Effector memory CD4-positive, alpha-beta T cell (primary cell): ENCODE measurements around the gene MSANTD4.
"Not testable (repeated sequence)": the region's sequence is repeated elsewhere in the genome, so short reads cannot be mapped to it uniquely, and the experiment has no call there.

Experiments
- DNase-seq, 3 donors: peaks; one replicate each; pipeline ENCODE4 v3.0.0-alpha.2; 2020
- H3K27ac ChIP-seq: 2 replicates; pipeline ENCODE4 v1.7.0; 2013; ENCODE audit warnings: mild to moderate bottlenecking, low read length, moderate library complexity; ENCODE audit not compliant: insufficient read depth, poor library complexity, severe bottlenecking
- H3K27me3 ChIP-seq: replicated peaks from 2 replicates; pipeline ENCODE4 v1.7.0; 2013; ENCODE audit warnings: mild to moderate bottlenecking, low read length; ENCODE audit not compliant: insufficient read depth, control insufficient read depth, poor library complexity, severe bottlenecking
- H3K36me3 ChIP-seq: 2 replicates; pipeline ENCODE4 v1.7.0; 2013; ENCODE audit warnings: mild to moderate bottlenecking, low read length, moderate library complexity; ENCODE audit not compliant: control insufficient read depth, insufficient read depth
- H3K4me1 ChIP-seq: 2 replicates; pipeline ENCODE4 v1.7.0; 2013; ENCODE audit warnings: low read length, mild to moderate bottlenecking; ENCODE audit not compliant: control insufficient read depth, insufficient read depth, poor library complexity, severe bottlenecking
- H3K4me3 ChIP-seq: 2 replicates; pipeline ENCODE4 v1.7.0; 2013; ENCODE audit warnings: low read length, low read depth, mild to moderate bottlenecking; ENCODE audit not compliant: insufficient read depth, poor library complexity, severe bottlenecking
- H3K9me3 ChIP-seq: 2 replicates; pipeline ENCODE4 v1.7.0; 2013; ENCODE audit warnings: mild to moderate bottlenecking, low read length, moderate library complexity; ENCODE audit not compliant: control insufficient read depth
- total RNA-seq, 3 donors: gene quantifications; one replicate each; lab custom pipeline; 2026; lab: John Stamatoyannopoulos, UW

Gene MSANTD4
- 13.1 to 14.4 (median 13.7) reads per million in 3 donors for total RNA-seq

GRCh38 chr11:106021967-106022794, at the start of gene MSANTD4:
MSANTD4 (minus strand) TSS chr11:106022240; CDS start chr11:106010917, 11,323 bp downstream.
- Histone ChIP-seq H3K4me3 (peak within 1 kb of the TSS; percentile 85), H3K36me3 (no peaks in the 10 kb centered on the region), H3K27me3 (no peaks in the 10 kb centered on the region), H3K4me1 (peaks cover 6% of the 10 kb centered on the region), H3K9me3 (no peaks in the 10 kb centered on the region), H3K27ac (peak within 1 kb of the TSS; percentile 62)
- peak; percentile 87 to 97 (median 95) for DNase-seq

- Histone ChIP-seq H3K27me3 (no peaks in the 10 kb centered on the region), H3K4me3 (no peak overlapping the region), H3K27ac (no peak overlapping the region), H3K9me3 (no peaks in the 10 kb centered on the region), H3K4me1 (no peaks in the 10 kb centered on the region), H3K36me3 (no peaks in the 10 kb centered on the region)
- no peak for DNase-seq
These were observed 48.6 kb upstream of the MSANTD4 start for GRCh38 chr11:106070606-106071005.

- Histone ChIP-seq H3K4me1 (no peaks in the 10 kb centered on the region), H3K27ac (no peak overlapping the region), H3K36me3 (no peaks in the 10 kb centered on the region), H3K27me3 (no peaks in the 10 kb centered on the region), H3K9me3 (no peaks in the 10 kb centered on the region), H3K4me3 (no peak overlapping the region)
- no peak for DNase-seq
These were observed 41.0 kb upstream of the MSANTD4 start for GRCh38 chr11:106063009-106063408.

GRCh38 chr11:106061954-106062949, 40.2 kb upstream of the MSANTD4 start:
- Histone ChIP-seq H3K27me3 (no peaks in the 10 kb centered on the region), H3K27ac (no peak overlapping the region), H3K9me3 (no peaks in the 10 kb centered on the region), H3K36me3 (no peaks in the 10 kb centered on the region), H3K4me3 (no peak overlapping the region), H3K4me1 (no peaks in the 10 kb centered on the region)
- DNase-seq: no peak

- H3K4me3 ChIP-seq: no peak overlapping the region
- no peak overlapping the region for H3K27ac ChIP-seq
- H3K36me3 ChIP-seq: peaks cover 6% of the 10 kb centered on the region
- DNase-seq: no peak
- H3K9me3 ChIP-seq: no peaks in the 10 kb centered on the region
- H3K27me3 ChIP-seq: no peaks in the 10 kb centered on the region
- no peaks in the 10 kb centered on the region for H3K4me1 ChIP-seq
These were observed 39.3 kb upstream of the MSANTD4 start for GRCh38 chr11:106061249-106061784.

GRCh38 chr11:106059617-106060016, 37.6 kb upstream of the MSANTD4 start:
- H3K36me3 ChIP-seq: peaks cover 6% of the 10 kb centered on the region
- H3K27me3 ChIP-seq: no peaks in the 10 kb centered on the region
- DNase-seq: no peak
- H3K4me3 ChIP-seq: no peak overlapping the region
- H3K4me1 ChIP-seq: no peaks in the 10 kb centered on the region
- no peak overlapping the region for H3K27ac ChIP-seq
- no peaks in the 10 kb centered on the region for H3K9me3 ChIP-seq

- H3K4me3 ChIP-seq, H3K9me3 ChIP-seq, H3K27me3 ChIP-seq, H3K4me1 ChIP-seq, H3K27ac ChIP-seq, DNase-seq, H3K36me3 ChIP-seq: not testable (repeated sequence)
These were observed 36.3 kb upstream of the MSANTD4 start for GRCh38 chr11:106058377-106058776.

- H3K4me1 ChIP-seq: no peaks in the 10 kb centered on the region
- no peaks in the 10 kb centered on the region for H3K27me3 ChIP-seq
- no peak overlapping the region for H3K4me3 ChIP-seq
- H3K27ac ChIP-seq: no peak overlapping the region
- DNase-seq: no peak
- H3K9me3 ChIP-seq: no peaks in the 10 kb centered on the region
- H3K36me3 ChIP-seq: no peaks in the 10 kb centered on the region
These were observed 29.1 kb upstream of the MSANTD4 start for GRCh38 chr11:106051103-106051502.

- Histone ChIP-seq H3K4me1 (no peaks in the 10 kb centered on the region), H3K27ac (no peak overlapping the region), H3K9me3 (no peaks in the 10 kb centered on the region), H3K27me3 (no peaks in the 10 kb centered on the region), H3K36me3 (no peaks in the 10 kb centered on the region), H3K4me3 (no peak overlapping the region)
- no peak for DNase-seq
These were observed 27.9 kb upstream of the MSANTD4 start for GRCh38 chr11:106049727-106050476.
